ENCODE data around the gene CORO1C.
"Not testable (repeated sequence)": the region's sequence is repeated elsewhere in the genome, so short reads cannot be mapped to it uniquely, and the experiment has no call there.

CORO1C gene

DNA sequence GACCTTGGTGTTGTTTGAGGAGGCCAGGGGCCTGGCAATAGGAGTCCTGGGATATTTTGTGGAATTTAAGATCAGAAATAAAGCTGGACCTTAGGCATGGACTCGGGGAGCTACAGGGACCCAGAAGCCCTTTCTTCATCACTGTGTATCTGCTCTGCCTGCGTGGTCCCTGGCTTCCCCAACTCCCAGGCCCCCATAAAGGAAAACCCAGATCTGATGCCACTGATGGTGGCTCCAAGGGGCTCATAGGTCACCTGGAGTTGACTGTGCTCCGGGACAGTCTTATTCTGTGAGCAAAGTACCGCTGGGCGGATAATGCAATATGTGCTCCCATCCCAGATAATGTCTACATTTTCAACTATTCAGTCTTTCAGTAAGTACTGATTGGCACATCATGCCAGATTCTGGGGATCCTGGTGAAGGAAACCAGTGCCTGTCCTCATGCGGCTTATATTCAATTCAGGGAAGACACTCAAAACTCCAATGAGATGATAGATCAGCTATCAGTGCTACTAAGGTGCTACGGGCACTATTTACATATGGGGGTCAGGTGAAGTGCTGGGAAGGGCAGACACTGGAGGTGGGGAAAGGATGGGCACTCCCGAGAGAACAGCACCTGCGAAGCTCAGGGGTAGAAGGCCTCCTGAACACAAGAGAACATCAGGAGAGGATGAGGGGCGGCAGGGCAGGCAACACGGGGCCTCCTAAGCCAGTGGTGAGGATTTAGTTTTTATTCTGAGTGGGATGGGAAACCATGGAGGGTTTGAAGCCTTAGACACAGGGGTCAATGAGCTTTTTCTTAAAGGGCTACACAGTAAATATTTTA lies 92.1 kb downstream of the CORO1C start:
- in situ Hi-C loops (cut with MboI; ENCODE audit: low sequenced_read_pairs), result no loop called here

DNA sequence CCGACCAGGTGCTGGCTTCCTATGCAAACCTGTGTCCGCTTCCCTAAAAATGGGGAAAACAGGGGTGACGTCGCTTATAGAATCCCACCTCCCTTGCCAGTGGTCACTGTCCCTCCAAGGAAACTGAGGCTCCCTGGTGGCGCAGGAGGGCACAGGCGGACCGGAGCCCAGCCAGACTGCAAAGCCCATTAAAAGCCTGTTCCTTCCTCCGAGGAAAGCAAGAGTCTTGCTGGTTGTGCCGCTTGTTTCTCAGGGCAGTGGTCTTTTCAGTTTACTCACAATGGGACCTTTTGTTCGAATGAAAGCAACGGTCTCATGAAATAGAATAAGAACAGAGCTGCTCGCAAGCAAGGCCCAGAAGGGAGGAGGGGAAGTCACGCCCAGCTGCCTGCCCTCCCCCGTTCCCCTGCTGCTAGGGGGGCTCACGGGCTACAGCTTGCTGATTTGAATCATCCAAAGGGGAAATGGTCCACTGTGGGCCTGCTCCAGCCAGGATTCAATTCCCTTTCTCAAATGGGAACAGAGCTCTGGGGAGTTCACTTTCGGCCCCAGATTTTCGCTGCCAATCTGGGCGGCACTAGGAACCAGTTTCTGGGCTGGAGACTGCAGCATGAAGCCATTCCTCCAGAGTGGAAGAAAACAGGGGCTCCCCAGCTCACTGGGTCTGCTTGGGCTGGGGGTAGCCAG lies 93.0 kb downstream of the CORO1C start:
- in situ Hi-C loops (cut with MboI; ENCODE audit: low sequenced_read_pairs), result no loop called here

DNA sequence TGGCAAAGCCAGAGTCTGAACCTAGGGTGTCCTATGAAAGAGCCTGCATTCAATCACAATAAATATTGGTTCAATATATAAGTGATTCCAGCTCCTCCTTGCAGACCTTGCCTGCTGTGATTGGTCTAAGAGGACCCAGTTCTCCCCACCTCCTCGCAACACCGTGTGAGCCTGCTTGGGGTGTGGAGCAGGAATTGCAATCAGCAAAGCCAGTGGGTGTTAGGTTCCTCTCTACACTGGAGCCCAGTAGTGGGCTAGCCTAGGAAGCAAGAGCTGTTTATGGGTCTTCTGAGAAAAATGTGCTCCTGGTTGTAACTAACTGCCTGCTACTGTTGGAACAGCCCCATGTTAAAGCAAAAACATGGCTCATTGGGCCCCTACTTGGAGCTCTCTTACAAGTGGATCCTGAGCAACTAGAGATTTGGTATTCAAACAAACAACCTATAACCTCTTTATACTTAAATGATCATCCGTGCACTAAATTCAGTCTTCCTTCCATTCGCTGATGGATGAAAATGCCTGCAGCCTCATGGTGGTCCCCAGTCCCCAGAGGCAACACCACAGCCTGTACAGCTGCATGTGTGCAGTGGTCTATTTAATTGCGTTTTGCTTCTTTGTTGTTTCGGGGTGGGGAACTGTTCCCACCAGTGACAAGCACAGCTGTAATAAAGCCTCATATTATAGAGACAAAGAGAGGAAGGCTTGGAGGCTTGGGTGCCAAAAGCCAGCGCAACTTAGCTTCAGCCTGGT lies 93.9 kb downstream of the CORO1C start:
- in situ Hi-C loops (cut with MboI; ENCODE audit: low sequenced_read_pairs), result no loop called here

DNA sequence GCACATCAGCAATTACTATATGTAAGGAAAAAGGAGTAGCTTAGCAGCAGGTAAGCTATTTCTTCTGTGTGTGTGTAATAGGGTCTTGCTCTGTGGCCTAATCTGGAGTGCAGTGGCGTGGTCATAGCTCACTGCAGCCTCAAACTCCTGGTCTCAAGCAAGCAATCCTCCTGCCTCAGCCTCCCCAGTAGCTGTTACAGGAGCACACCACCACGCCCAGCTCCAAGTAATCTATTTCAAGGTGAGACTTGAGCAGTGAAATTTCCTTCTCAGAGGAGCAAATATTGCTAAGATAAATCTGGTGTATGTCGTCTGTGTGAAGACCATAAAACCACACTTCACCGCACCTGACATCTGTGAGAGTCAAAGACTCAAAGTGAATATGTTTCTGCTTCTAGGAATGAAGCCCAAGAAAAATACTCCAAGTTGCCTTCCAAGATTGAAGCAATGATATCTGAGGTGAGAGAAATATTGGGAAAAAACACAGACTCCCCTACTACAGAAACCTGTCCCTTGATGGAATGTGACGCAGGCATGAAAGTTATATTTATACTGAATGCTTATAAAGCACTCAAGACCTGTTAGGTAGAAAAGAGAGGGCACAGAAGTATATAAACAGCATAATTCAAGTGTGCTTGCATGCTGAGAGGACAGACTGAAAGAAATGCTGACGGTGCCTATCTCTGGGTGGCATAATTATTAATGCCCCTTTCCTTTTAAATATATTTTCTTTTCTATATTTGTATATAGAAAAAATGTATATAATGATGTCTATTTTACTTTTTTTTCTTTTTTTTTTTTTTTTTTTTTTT lies 95.1 kb downstream of the CORO1C start:
- in situ Hi-C loops (cut with MboI; ENCODE audit: low sequenced_read_pairs), result no loop called here

DNA sequence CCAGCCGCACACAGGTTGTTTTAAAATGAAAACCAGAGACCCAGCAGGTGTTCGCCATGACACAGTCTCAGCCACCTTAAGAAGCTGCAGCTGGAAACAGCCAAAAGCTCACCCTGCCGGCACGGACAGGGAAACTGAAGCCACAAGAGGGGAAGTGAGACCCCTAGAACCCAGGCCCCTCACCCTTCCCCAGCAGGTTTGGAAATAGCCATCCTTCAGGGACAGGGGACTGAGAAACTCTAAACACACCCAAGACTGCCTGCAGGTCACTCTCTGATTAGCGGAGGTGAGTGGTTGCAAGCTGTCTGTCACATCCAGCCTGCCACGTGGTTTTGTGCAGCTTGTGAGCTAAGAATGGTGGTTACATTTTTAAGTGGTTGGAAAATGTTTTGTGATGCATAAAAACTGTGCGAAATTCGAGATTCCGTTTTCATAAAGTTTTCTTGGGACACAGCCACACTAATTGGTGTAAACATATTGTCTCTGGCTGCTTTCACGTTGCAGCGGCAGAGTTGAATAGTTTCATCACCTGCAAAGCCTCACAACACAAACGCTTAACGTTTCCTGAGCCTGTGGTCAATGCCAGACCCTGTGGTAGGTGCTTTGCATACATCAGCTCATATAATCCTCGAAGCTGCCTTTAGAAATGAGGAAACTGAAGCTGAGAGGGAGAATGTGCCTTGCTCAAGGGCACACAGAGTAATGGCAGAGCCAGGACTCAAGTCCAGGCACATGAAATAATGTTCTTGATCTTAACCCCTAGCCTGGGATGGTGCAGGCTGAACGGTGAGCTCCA lies 95.9 kb downstream of the CORO1C start:
- in situ Hi-C loops (cut with MboI; ENCODE audit: low sequenced_read_pairs), result no loop called here

DNA sequence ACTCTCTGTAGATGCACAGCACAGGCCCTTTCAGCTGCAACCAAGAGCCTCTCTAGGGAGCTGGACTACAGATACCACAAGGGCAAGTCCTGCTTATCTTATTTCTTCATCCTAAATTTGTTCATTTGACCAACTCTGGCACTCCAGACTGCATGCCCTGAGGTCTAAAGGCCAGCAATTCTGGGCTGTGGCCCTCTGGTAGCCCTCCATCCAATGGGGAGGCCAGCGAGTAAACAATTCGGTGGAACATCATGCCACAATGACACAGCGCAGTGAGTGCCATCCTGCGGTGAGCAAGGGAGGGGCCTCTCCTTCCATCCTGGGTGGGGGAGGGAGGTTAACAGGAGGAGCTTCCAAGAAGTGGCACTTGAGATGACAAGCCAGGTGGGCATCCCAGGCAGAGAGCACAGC lies 97.0 kb downstream of the CORO1C start:
- in situ Hi-C loops (cut with MboI; ENCODE audit: low sequenced_read_pairs), result no loop called here

DNA sequence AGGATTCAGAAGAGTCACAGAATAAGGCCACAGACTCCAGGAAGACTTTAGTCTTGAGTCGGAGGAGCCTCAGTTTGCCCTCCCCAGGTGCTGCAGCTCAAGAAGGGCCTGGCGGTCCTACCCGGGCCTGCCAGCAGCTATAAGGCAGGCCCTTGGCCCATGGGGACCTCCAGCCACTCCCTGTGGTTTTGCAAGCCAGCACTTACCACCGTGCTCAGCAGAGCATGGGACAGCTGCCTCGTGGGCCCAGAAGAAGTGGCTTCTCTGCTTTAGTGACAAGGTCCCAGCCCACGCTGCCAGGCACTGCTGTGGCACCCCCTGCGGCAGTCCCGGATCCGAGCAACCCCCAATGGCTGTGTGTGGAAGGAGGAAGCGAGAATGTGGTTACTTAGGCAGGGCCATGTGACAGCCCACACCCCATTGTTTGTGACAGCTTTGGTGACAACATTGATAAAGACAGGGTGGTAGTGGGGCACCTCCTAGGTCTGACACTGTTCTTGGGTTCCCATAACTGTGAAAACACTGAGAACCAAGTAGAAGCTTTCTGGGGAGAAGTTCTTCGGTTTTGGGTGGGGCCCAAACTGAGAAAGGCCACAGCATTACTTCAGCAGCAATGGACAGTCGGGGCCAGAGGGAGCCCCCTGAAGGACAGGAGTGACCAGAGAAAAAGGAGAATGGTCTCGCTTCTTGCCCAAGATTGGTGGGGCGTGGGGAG lies 97.6 kb downstream of the CORO1C start, which contains the start of gene SELPLG:
TSS of gene SELPLG (minus strand) at position 361 of the 715 bp plus-strand sequence. CDS start 9,587 bp downstream, outside the sequence.
- in situ Hi-C loops (cut with MboI; ENCODE audit: low sequenced_read_pairs), result no loop called here

DNA sequence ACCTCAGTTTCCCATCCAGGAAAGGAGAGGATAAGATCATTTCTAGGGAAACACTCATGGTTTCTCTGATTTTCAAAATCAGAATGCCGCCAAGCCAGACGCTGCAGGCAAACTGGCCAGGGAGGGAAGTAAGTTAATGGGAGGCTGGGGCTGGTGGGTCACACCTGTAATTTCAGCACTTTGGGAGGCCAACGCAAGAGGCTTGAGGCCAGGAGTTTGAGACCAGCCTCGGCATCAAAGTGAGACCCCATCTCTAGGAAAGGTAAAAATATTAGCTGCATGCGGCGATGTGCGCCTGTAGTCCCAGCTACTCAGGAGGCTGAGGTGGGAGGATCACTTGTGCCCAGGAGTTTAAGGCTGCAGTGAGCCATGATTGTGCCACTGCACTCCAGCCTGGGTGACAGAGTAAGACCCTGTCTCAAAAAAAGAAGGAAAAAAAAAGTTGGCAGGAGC lies 98.2 kb downstream of the CORO1C start:
- in situ Hi-C loops (cut with MboI; ENCODE audit: low sequenced_read_pairs), result no loop called here

DNA sequence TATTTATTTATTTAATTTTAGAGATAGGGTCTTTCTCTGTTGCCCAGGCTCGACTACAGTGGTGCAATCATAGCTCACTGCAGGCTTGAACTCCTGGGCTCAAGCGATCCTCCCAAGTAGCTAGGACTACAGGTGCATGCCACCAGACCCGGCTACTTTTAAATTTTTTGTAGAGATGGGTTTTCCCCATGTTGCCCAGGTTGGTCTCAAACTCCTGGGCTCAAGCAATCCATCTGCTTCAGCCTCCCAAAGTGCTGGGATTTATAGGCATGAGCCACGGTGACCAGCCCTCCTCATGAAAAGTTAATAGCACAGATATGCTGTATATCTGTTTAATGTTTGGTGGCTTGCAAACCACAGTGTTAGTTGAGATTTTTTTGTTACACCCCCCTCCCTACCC lies 100.1 kb downstream of the CORO1C start:
- in situ Hi-C loops (cut with MboI; ENCODE audit: low sequenced_read_pairs), result not testable (repeated sequence)

DNA sequence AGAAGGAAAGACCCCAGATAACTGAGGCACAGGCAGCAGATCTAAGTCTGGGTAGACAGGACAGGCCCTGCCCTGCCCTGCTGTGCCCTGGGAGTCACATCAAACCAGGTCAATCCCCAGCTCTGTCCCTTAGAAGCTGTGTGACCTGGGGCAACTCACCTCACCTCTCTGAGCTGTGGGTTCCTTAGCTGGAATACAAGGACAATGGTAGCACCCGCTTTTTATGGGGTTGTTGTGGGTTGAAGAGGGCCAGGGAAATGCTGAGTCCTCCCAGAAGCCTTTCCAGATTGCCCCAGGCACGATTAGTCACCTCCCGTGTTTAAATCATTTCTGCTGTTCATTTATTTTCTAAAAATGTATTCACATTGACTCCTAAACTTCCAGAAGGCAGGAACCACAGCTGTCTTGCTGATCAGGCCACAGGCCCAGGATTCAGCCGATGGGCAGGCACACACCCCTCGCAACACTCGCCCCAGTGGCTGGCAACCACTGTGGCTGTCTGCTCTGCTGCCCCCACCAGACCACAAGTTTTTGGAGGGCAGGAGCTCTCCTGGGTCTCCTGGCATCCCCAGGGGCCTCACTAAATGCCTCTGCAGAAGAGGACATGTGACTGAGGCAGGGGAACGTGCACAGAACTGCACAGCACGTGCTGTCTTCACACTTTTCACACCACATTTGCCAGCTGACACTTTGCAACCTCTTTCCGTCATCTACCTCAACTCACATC lies 100.7 kb downstream of the CORO1C start:
- in situ Hi-C loops (cut with MboI; ENCODE audit: low sequenced_read_pairs), result no loop called here

DNA sequence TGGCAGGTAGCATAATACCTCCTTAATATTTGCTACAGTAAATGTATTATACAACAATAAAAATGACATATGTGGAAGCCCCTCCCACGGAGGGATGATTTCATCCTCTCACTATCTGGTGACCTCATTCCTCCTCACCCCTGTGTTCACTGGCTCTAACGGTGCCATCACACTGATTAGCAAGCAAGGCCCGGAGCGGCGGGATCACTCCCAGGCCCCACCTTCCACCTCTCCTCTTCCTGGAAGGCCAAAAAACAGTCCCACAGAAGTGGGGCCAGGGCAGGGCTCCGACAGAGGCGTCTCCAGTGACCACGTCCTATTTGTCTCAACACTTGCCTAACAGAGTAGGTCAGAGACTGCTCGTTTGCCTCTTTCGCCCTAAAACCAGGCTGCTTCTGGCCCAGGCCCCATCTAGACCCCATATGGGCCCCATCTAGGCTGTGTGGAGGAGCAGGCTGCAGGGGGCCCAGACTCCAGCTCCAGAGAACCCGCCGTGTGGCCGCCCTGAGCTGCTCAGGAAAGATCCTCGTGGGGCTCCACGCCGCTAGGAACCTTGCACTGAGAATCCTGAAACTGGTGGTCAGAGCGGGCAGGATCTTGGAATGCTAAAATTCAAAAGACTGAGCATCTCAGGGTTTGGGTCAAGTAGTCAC lies 101.4 kb downstream of the CORO1C start:
- in situ Hi-C loops (cut with MboI; ENCODE audit: low sequenced_read_pairs), result no loop called here

DNA sequence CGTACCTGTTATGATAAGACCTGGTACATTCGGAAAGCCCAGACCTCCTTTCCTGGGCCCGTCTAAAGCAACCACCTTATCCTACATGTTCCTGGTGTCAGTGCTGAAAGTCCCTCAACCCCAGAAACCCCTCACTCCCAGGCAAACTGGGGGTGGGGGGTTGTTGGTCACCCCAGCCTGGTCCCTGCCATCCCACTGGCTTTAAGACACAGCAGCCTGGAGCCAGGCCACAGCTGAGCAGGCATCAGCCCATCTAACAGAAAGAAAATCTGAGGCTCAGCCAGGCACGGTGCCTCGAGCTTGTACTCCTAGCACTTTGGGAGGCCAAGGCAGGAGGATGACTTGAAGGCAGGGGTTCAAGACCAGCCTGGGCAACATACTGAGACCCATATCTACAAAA lies 102.2 kb downstream of the CORO1C start:
- in situ Hi-C loops (cut with MboI; ENCODE audit: low sequenced_read_pairs), result no loop called here

DNA sequence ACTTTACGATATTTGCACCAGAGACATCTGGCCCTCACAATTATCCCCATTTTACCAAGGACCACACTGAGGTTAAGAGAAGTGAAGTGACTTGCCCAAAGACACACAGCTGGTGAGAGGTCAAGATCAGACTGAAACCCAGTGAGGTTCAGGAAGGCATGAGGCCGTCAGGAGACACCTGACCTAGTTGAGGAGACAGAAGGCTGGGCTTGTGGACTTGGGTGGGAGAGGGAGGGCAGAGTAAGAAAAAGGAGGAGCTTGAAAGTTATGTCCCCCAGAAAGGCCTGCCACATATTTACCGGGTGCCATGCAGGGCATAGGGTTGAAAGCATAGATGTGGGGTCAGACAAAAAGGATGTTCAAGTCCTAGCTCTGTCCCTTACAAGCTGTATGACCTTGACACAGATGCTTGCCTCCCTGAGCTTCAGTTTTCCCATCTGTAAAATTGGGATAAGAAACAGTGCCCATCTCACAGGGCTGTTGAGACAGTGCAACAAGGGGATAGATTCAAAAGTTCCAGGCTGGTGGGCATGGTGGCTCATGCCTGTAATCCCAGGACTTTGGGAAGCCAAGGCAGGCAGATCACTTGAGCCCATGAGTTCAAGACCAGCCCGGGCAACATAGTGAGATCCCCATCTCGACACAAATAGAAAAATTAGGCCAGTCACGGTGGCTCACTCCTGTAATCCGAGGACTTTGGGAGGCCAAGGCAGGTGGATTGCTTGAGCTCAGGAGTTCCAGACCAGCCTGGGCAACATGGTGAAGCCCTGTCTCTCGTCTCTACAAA lies 104.0 kb downstream of the CORO1C start:
- in situ Hi-C loops (cut with MboI; ENCODE audit: low sequenced_read_pairs), result no loop called here

DNA sequence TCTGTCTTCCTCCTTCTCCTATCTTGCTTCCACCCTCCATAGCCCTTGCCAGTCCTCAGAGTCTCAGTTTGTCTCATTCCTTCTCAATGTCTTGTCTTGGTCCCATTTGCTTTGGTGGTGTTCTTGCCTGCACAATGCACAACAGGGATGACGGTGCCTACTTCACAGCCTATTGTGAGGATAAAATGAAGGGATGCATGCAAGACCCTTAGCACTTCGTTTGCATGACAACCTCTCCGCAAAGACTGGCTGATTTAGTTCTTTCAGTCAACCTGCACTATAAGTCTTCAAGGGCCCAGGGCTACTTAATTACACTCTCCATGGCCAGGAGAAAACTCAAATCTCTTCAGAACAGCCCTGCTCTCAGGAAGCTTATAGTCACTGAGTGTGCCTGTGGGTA lies 106.1 kb downstream of the CORO1C start:
- in situ Hi-C loops (cut with MboI; ENCODE audit: low sequenced_read_pairs), result no loop called here

DNA sequence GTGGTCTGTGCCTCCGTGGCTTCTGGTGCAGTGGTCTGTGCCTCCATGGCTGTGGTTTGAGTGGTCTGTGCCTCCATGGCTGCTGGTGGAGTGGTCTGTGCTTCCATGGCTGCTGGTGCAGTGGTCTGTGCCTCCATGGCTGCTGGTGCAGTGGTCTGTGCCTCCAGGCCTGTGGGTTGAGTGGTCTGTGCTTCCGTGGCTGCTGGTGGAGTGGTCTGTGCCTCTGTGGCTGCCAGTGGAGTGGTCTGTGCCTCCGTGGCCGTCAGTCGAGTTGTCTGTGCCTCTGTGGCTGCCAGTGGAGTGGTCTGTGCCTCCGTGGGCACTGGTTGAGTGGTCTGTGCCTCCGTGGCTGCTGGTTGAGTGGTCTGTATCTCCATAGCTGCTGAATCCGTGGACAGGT lies 107.7 kb downstream of the CORO1C start:
- in situ Hi-C loops (cut with MboI; ENCODE audit: low sequenced_read_pairs), result no loop called here

DNA sequence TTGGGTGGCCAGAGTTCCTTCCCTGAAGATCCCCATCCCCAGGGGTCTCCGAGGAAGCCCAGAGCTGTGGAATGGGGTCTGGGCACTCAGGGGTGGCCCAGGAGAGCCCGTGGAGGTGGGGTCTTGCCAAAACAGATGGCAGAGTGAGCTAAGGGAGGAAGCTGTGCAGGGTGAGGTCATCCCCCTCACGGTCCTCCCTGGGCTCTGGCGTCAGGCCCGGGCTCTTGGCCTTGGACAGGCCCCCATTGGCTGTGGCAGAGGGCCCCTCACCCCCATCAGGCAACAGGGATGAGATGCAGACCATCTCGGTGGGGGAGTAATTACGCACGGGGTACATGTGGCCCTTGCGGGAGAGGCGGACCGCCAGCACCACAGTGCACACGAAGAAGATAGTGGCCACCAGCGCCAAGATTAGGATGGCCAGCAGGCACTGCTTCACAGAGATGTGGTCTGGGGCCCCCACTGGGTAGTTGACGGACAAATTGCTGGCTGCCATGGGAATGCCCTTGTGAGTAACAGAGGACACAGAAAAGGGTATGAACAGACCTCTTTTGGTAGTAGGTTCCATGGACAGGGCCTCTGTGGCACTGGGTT lies 108.3 kb downstream of the CORO1C start:
- in situ Hi-C loops (cut with MboI; ENCODE audit: low sequenced_read_pairs), result no loop called here

DNA sequence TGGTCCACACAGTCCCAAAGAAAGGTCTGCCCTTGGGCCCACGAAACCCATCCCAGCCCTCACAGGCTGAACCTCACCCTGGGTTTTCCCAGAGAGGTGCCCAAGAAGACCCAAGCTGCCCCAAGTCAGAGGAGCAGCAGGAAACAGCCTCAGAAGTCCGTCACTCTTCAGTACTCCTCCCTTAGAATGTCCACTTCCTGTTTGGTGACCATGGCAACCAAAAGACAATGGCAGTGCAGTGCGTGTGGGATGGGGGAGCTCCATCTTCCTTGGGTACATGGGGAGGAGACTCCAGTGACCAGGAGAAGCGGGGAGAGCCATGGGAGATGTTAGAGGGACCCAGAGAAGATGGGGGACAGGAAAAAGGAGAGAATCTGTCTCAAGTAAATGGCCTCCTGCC lies 108.9 kb downstream of the CORO1C start:
- in situ Hi-C loops (cut with MboI; ENCODE audit: low sequenced_read_pairs), result no loop called here

Data from HL-60/S4 treated with phorbol 12-myristate 13-acetate at 8.2 ng/mL for 4 days and 3 days (cell line).